Measurements from ENCODE around the gene CALR3.
"Not testable (repeated sequence)": the region's sequence is repeated elsewhere in the genome, so short reads cannot be mapped to it uniquely, and the experiment has no call there.

Gene CALR3

DNA sequence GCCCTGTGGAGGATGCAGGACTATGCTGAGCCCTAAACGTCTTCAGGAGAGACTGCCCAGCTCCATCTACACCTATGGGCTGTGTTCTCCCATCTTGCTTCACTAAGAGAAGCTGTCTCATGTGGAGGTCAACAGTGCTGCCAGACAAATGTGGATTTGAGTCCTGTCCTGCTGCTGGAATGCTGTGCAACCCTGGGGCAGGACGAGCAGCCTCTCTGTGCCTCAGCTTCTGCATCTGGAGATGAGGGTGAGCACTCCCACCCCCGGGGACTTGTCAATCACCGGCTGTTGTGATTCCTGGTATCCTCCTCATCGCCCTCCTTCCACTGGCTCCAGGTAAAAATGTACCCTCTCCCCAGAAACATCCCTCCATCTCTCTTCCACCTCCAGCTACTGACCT lies 40.5 kb downstream of the CALR3 start:
- DNase-seq = no peak

DNA sequence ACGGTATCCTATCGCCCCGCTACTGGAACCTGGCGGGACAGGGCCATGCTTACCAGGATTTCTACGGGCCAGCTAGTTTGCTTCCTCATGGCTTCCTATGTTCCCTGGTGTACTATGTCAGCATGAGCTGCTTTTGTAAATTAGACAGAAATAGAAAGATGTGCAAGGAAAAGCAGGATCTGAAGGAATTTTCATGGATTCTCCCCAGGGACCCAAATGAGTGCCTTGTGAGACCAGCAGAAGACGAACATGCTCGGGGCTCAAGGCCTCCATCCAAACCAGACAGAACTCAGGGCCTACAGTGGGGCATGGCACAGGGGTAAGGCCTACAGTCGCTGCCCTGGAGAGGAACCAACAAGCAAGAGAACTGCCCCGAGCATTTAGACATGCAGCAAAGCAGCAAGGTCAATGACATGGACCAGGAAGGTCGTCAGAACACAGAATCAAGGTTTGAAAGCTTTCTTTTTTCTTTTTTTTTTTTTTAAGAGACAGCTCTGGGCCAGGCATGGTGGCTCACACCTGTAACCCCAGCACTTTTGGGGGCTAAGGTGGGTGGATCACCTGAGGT lies 41.5 kb downstream of the CALR3 start:
- DNase-seq = no peak

- DNase-seq = no peak
Observed at GRCh38 chr19:16452325-16452724, 43.6 kb downstream of the CALR3 start.

DNA sequence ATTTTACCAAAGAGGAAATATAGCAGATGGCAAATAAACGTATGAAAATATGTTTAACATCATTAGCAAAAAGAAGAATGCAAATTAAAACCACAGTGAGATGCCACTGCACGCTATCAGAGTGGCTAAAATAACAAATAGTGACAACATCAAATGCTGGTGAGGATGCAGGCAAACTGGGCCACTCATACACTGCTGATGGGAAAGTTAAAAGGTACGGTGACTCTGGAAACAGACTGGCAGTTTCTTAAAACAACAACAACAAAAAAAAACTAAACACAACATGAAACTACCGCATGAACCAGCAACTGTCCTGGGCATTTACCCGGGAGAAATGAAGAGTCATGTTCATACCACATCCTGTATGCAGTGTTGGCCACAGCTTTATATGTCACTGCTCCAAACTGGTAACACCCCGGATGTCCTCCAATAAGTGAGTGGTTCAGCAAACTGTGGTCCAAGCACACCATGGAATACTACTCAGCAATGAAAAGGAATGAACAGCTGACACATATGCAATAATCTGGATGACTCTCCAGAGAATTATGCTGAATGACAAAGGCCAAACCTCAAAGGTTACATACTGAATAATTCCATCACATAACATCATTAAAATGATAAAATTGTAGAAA lies 46.5 kb downstream of the CALR3 start:
- peak; percentile 59 to 64 for DNase-seq

DNA sequence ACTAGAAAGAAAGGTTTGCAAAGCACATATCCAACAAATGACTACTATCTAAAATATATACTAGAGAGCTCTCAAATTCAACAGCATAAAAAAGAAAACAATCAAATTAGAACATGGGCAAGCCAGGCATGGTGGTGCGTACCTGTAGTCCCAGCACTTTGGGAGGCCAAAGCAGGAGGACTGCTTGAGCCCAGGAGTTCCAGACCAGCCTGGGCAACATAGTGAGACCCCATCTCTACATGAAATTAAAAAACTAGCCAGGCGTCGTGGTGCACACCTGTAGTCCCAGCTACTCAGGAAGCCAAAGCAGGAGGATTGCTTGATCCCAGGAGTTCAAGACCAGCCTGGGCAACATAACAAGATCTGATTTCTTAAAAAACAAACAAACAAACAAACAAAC lies 47.1 kb downstream of the CALR3 start:
- not testable (repeated sequence) for DNase-seq

- DNase-seq = peak; percentile 39 to 66
Observed at GRCh38 chr19:16446724-16447368, 49.1 kb downstream of the CALR3 start.

DNA sequence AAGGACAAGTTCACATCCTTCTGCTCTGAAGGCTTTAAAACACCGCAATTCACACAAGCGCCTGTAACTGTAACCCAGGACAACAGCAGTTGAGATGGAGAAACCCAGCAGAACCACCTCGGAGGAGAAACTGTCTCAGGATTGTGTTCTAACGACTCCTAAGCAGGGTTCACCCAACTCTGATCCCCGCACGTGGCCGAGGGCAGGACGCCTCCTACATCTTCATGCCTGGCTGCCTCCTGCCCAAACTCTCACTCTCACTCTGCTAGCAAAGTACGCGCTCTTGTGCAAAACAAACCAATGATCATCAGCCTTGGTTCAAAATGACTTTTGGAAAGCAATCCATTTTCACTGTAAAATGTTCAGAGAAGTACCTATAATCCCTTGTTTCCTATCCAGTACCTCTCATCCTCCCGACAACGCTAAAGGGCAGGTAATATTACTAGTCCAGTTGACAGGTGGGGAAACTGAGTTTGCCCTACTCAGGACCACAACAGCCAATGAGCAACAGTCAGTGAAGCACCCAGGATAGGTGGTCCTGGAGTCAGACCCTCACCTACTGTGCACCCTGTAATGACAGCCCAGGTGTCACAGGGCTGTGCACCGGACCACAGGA lies 49.8 kb downstream of the CALR3 start:
- no peak for DNase-seq

- peak in 1 of 2 donors; percentile 64 for DNase-seq
Observed at GRCh38 chr19:16445238-16446107, 50.5 kb downstream of the CALR3 start.

DNA sequence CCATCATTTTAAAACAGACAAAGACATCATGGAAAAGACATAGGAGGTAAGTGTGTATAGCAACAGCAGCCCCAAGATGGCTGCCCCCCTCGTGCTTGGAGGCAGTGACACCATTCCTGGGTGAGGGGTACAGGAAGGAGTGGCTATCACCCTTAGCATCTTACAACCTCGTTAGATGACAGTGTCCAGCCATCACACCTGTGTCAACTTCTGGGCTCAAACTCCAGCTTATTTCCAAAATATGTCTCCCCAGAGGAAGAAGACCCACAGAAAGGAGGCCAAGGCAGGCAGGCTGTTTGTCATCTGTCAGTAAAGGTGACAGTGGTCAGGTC lies 51.7 kb downstream of the CALR3 start:
- DNase-seq = no peak

DNA sequence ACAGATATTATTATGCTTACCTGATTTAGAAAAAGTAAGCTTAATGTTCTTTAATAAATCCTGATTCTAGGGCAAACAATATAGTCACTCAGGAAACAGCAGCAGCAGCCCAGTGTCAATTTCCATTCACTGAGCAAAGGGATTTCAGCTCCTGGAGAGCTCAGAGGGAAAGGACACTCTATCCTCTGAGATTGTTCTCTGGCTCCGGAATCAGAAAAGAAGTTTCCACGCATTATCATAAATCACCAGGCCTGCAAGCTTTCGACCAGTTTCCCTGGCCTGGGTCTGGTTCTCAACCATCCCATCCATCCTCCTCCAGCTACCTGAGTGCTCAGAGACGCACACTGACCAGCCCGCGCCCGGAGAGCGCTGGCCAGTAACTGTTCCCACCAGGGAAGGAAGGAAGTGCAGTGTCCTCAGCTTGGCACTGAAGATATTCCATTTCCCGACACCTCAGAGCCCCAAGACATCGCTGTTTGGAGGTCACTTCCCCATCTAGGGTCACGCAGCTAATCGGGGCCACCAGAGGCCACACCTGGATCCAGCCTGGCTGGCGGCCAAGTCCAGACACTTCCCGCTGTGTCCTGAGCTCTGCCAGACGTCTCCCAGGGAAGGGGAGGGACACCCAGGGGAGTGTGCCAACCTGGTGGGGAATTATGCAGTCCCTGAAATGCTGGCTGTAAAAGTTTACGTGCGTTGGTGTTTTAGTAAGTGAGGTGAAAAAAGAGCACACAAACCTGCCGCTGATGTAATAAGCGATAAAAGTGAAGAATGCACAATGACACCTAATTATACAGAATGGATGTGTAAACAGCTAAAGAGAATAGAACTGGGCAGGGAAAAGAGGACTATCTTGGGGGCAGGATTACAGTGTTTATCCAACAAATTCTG lies 53.3 kb downstream of the CALR3 start:
- no peak for DNase-seq

DNA sequence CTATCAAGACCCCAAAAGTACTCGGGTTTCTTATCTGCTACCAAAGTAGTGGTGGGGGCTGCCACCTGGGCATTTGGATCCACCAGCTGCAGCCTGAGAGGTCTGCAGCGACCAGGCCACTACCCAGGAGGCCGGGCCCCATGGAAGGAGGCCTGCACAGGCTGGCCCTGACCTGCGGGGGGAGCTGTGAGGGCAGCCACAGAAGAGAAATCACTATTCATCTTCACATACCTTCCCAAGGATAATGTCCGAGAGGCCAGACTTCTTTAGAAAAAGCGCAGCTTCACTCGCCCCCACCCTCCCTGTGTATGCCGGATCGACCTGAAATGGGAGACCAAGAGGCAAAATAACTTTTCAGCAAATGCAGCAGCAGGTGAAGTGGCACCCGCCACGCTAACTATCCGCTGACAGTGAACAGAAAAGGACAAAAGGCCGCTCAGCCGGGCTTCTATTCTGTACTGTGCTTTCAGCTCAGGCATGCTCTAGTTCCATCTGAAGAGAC lies 54.3 kb downstream of the CALR3 start:
- no peak for DNase-seq

GRCh38 chr19:16436780-16437332 lies 59.1 kb downstream of the CALR3 start:
- no peak for DNase-seq

DNA sequence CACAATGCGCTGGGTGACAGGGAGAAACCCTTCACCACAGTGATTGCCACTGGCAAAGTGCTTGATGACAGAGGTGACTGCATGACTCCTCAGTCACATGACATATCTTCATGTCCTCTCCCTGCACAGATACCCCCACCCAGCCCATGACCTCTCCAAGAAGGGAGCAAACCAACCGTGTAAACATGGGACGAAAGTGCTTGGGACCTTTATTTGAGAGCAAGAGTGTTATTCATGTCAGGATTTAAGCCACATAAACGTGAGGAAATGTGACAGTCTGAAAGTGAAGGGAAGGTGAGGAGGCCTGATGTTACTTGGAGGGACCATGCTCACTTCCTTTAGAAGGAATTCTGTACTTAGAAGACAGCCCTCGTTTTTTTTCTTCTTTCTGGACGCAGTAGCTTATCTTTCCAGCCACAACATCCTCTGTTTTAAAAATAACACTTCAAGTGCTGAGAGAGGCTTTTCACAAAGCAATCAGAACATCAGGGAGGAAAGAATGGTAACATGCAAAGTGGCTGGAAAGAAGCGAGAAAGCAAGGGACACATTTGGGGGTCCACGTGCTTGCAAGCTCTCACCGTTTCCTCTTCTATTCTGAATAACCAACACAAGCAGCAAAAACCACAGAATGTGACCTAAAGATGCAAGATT lies 59.8 kb downstream of the CALR3 start:
- DNase-seq = no peak

GRCh38 chr19:16435238-16435917 lies 60.6 kb downstream of the CALR3 start:
- no peak for DNase-seq

- no peak for DNase-seq
Observed at GRCh38 chr19:16433986-16434385, 62.0 kb downstream of the CALR3 start.

DNA sequence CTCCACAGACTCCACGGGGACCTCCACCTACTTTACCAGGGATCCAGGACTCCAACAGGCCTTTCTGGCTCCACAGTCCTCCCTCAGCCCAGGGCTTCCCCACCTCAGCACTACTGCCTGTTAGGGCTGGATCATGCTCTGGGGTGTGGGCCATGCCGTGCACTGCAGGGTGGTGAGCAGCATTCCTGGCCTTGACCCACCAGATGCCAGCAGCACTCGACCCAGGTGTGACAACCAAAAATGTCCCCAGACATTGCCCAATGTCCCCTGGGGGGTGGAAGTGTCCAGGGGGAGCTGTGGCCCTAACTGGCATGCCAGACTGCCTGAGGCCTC lies 66.2 kb downstream of the CALR3 start:
- no peak for DNase-seq

- DNase-seq = no peak
Observed at GRCh38 chr19:16429066-16429758, 66.8 kb downstream of the CALR3 start.

Measured in CD4-positive, alpha-beta T cell treated with Interleukin-1 beta for 1 hour (primary cell).